ENCODE data around the gene MACF1.
"Not testable (repeated sequence)": the region's sequence is repeated elsewhere in the genome, so short reads cannot be mapped to it uniquely, and the experiment has no call there.

Gene MACF1

DNA sequence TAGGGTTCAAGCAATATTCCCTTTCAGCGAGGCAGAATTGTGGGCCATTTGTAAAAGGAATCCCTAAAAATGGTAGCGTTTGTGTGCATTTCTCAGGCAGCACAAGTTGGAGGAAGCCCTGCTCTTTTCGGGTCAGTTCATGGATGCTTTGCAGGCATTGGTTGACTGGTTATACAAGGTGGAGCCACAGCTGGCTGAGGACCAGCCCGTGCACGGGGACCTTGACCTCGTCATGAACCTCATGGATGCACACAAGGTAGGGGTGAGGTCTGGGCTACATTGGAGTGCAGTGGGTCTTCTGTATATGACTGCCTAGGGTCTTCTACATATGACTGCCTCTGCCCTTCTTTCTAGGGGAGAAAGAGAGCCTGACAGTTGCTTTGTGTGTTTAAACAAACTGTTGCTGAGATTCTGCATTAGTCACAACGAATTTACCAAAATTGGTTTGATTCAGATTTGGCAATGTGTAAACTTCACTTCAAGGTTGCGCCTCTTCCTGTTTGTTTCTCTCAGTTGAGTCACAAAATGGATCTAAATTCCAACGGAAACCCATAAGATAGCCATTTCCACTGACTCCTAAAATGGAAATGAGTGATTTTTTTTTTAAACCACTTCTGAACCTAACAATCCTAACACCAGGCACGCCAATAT, 246.6 kb downstream of the MACF1 start:
- peaks cover 96 to 100% (median 98%) of the 10 kb centered on the region in 11 experiments for H3K36me3 ChIP-seq
- TF ChIP-seq Cebpa-rat (IDR thresholded peaks at IDR 0.05), result no peak
- H3K27me3 ChIP-seq, result no peaks in the 10 kb centered on the region
- H3K9me3 ChIP-seq (replicated peaks in 1 of 11), result no peaks in the 10 kb centered on the region
- no peak overlapping the region for H3K4me3 ChIP-seq
- peaks cover 0 to 23% (median 0%) of the 10 kb centered on the region in 11 experiments; a peak in 7 of 22 replicates for H4K20me1 ChIP-seq
- peaks cover 0 to 10% (median under 1%) of the 10 kb centered on the region in 10 experiments; a peak in 5 of 20 replicates for H3K4me1 ChIP-seq
- no peak overlapping the region for H3K4me2 ChIP-seq
- H3K27ac ChIP-seq, result no peak overlapping the region
- no peak overlapping the region for H3K9ac ChIP-seq

- Histone ChIP-seq H3K9ac (no peak overlapping the region), H3K4me1 (peaks cover 0 to 14% (median 2%) of the 10 kb centered on the region in 10 experiments; a peak in 5 of 20 replicates), H3K4me2 (no peak overlapping the region), H3K4me3 (no peak overlapping the region), H3K9me3 (replicated peaks in 1 of 11) (no peaks in the 10 kb centered on the region), H3K27ac (no peak overlapping the region), H3K36me3 (peaks cover 97 to 100% (median 100%) of the 10 kb centered on the region in 11 experiments), H3K27me3 (no peaks in the 10 kb centered on the region), H4K20me1 (peaks cover 0 to 32% (median 0%) of the 10 kb centered on the region in 11 experiments; a peak in 5 of 22 replicates)
- no peak for TF ChIP-seq Cebpa-rat (IDR thresholded peaks at IDR 0.05)
Observed at GRCh38 chr1:39452081-39452480, 247.6 kb downstream of the MACF1 start.

- peaks cover 0 to 14% (median 2%) of the 10 kb centered on the region in 10 experiments; a peak in 5 of 20 replicates for H3K4me1 ChIP-seq
- H3K27ac ChIP-seq, result no peak overlapping the region
- no peak for TF ChIP-seq Cebpa-rat (IDR thresholded peaks at IDR 0.05)
- peaks cover 0 to 37% (median 0%) of the 10 kb centered on the region in 11 experiments; a peak in 5 of 22 replicates for H4K20me1 ChIP-seq
- no peak overlapping the region for H3K9ac ChIP-seq
- H3K4me2 ChIP-seq, result no peak overlapping the region
- H3K36me3 ChIP-seq, result peaks cover 97 to 100% (median 100%) of the 10 kb centered on the region in 11 experiments
- H3K9me3 ChIP-seq (replicated peaks in 1 of 11), result no peaks in the 10 kb centered on the region
- no peaks in the 10 kb centered on the region for H3K27me3 ChIP-seq
- no peak overlapping the region for H3K4me3 ChIP-seq
Observed at GRCh38 chr1:39452540-39452939, 248.0 kb downstream of the MACF1 start.

DNA sequence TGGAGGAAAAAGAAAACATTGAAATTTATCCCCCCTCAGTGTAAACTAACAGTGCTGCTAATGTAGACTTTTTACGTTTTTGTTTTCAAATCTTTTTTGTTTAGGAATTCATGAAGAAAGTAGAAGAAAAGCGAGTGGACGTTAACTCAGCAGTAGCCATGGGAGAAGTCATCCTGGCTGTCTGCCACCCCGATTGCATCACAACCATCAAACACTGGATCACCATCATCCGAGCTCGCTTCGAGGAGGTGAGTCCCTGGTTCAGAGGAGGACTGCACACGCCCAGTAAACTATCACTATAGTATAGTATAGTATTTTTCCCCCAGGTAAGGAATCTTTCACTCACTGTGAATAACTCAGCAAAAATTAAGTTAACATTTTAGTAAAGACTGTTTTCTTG, 249.1 kb downstream of the MACF1 start:
- H3K4me3 ChIP-seq, result no peak overlapping the region
- H4K20me1 ChIP-seq, result peaks cover 0 to 38% (median 0%) of the 10 kb centered on the region in 11 experiments; a peak in 5 of 22 replicates
- peaks cover 97 to 100% (median 100%) of the 10 kb centered on the region in 11 experiments for H3K36me3 ChIP-seq
- H3K4me1 ChIP-seq, result peaks cover 0 to 14% (median 2%) of the 10 kb centered on the region in 10 experiments; a peak in 5 of 20 replicates
- no peak overlapping the region for H3K4me2 ChIP-seq
- TF ChIP-seq Cebpa-rat (IDR thresholded peaks at IDR 0.05), result no peak
- no peak overlapping the region for H3K9ac ChIP-seq
- H3K9me3 ChIP-seq (replicated peaks in 1 of 11), result no peaks in the 10 kb centered on the region
- H3K27me3 ChIP-seq, result no peaks in the 10 kb centered on the region
- H3K27ac ChIP-seq, result no peak overlapping the region

- no peak overlapping the region for H3K27ac ChIP-seq
- peaks cover 0 to 54% (median 0%) of the 10 kb centered on the region in 11 experiments; a peak in 6 of 22 replicates for H4K20me1 ChIP-seq
- H3K9ac ChIP-seq, result no peak overlapping the region
- H3K4me3 ChIP-seq, result no peak overlapping the region
- no peaks in the 10 kb centered on the region for H3K27me3 ChIP-seq
- H3K4me2 ChIP-seq, result no peak overlapping the region
- peaks cover 100% of the 10 kb centered on the region in 11 experiments for H3K36me3 ChIP-seq
- peaks cover 0 to 14% (median 2%) of the 10 kb centered on the region in 10 experiments; a peak in 5 of 20 replicates for H3K4me1 ChIP-seq
- H3K9me3 ChIP-seq (replicated peaks in 1 of 11), result no peaks in the 10 kb centered on the region
- TF ChIP-seq Cebpa-rat (IDR thresholded peaks at IDR 0.05), result no peak
Observed at GRCh38 chr1:39458991-39459390, 254.5 kb downstream of the MACF1 start.

DNA sequence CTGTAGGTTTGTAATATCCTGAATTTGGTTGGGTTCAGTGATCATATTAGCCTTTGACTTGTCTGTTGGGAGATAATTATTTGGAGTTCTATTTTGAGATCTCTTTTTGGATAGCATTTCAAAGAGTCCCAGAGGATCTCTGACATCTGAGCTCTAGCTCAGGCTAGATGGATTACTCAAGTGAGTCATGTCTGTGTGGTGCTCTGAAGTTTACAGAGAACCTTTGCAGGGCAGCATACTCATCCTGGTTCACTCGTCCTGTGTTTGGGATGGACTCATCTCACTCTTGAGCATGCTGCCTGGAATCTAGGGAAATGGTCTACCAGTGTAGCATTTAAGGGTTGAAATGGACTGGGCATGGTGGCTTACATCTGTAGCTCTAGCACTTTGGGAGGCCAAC, 257.6 kb downstream of the MACF1 start:
- Histone ChIP-seq H3K36me3 (peaks cover 100% of the 10 kb centered on the region in 11 experiments), H3K4me2 (no peak overlapping the region), H3K27me3 (no peaks in the 10 kb centered on the region), H3K9me3 (replicated peaks in 1 of 11) (no peaks in the 10 kb centered on the region), H4K20me1 (peaks cover 0 to 45% (median 4%) of the 10 kb centered on the region in 11 experiments; a peak in 6 of 22 replicates), H3K4me3 (no peak overlapping the region), H3K9ac (no peak overlapping the region), H3K27ac (no peak overlapping the region), H3K4me1 (no peaks in the 10 kb centered on the region)
- no peak for TF ChIP-seq Cebpa-rat (IDR thresholded peaks at IDR 0.05)

DNA sequence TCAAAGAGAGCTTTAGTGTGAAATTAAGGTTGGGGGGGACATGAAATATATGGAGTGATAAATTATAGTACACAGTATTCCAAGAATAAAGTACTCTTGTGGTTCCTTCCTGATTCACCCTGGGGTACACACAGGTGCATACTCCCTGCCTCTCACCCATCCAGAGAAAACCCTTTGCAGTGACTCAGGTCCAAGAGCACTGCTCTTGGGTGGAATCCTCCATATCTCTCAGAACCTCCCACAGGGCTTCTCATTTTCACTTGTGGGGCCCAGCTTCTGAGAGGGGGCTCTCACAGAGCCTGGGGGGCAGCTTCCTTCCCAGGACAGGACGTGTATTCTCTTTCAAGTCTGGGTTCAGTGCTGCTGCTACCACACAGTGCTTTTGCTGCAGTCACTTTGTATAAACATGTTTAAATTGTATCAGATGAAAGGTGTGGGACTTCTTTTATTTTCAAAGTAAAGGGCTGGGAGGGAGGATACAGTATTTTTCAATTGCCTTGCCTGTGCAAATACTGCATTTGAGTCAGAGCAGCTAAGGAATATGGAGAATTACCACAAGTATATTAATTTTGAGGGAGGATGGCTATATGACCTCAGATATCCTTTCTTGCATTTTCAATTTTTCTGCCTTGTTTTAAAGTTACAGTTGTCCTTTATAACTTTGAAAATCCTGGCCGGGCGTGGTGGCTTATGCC, 262.1 kb downstream of the MACF1 start:
- H3K9me3 ChIP-seq (replicated peaks in 1 of 11), result no peaks in the 10 kb centered on the region
- H3K27me3 ChIP-seq, result no peaks in the 10 kb centered on the region
- no peak overlapping the region for H3K4me3 ChIP-seq
- H4K20me1 ChIP-seq, result peaks cover 0 to 43% (median 5%) of the 10 kb centered on the region in 11 experiments; a peak in 7 of 22 replicates
- H3K27ac ChIP-seq, result no peak overlapping the region
- H3K4me1 ChIP-seq, result no peaks in the 10 kb centered on the region
- no peak overlapping the region for H3K4me2 ChIP-seq
- no peak overlapping the region for H3K9ac ChIP-seq
- TF ChIP-seq Cebpa-rat (IDR thresholded peaks at IDR 0.05), result no peak
- peaks cover 99 to 100% (median 100%) of the 10 kb centered on the region in 11 experiments for H3K36me3 ChIP-seq

DNA sequence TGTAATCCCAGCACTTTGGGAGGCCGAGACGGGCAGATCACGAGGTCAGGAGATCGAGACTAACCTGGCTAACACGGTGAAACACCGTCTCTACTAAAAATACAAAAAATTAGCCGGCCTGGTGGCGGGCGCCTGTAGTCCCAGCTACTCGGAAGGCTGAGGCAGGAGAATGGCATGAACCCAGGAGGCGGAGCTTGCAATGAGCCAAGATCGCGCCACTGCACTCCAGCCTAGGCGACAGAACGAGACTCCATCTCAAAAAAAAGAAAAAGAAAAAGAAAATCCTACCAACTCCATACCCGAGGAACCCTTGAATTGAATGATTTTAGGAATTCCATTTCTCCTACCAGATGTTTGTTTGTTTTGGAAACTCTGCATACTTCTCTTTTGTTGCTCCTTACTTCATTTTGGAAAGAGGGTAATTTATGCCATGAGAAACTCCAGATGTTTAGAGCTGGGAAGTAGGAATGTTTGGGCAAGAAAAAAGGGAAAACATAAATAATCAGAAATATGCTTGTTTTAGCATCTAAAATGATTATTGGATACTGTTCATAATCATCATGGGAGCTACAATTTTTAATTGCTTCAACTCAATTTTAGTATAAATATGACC, 262.7 kb downstream of the MACF1 start:
- Histone ChIP-seq H4K20me1 (peaks cover 0 to 42% (median 5%) of the 10 kb centered on the region in 11 experiments; a peak in 7 of 22 replicates), H3K36me3 (peaks cover 99 to 100% (median 100%) of the 10 kb centered on the region in 11 experiments)
- H3K4me1 ChIP-seq; H3K27ac ChIP-seq; H3K4me2 ChIP-seq; H3K27me3 ChIP-seq; H3K4me3 ChIP-seq; H3K9ac ChIP-seq; H3K9me3 ChIP-seq (replicated peaks in 1 of 11): not testable (repeated sequence)

DNA sequence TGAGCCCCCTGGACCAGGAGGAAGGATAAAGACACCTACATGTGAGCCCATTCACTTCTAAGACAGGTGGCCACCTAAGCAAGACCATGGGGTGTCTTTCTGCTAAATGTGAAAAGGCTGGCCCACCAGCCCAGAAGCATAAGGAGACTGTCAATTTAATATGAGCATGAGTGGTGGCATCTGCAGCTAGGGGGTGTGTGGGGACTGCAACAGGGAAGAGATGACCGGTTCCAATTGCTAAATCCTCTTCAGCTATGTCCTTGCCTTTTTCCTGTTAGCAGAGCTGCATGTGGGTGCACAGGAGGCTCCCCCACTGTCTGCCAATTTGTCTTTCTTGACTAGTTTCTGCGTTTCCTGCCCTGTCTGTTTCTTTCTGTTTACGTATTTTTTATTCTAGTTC, 264.7 kb downstream of the MACF1 start:
- TF ChIP-seq Cebpa-rat (IDR thresholded peaks at IDR 0.05), result no peak
- H3K27me3 ChIP-seq, result no peaks in the 10 kb centered on the region
- no peak overlapping the region for H3K9ac ChIP-seq
- peaks cover 0 to 33% (median 0%) of the 10 kb centered on the region in 11 experiments; a peak in 4 of 22 replicates for H4K20me1 ChIP-seq
- no peaks in the 10 kb centered on the region for H3K4me1 ChIP-seq
- H3K4me3 ChIP-seq, result no peak overlapping the region
- no peaks in the 10 kb centered on the region for H3K9me3 ChIP-seq (replicated peaks in 1 of 11)
- no peak overlapping the region for H3K27ac ChIP-seq
- H3K4me2 ChIP-seq, result no peak overlapping the region
- H3K36me3 ChIP-seq, result peaks cover 97 to 100% (median 100%) of the 10 kb centered on the region in 11 experiments

Data from BLaER1 treated with 17β-estradiol and CSF1 and Interleukin-3, amounts not matched to agents 10 nM and 100 nM (cell line).